GM13976 (cell line): ENCODE measurements around the gene GNPTAB.

Experiments used
- DNase-seq: peaks from one replicate; pipeline ENCODE4 v3.0.0; 2012; ENCODE audit warnings: low spot score
- CTCF ChIP-seq: IDR thresholded peaks from 2 replicates; pipeline ENCODE4 v1.5.1; 2012; ENCODE audit warnings: borderline replicate concordance, mild to moderate bottlenecking; ENCODE audit not compliant: insufficient read depth; ENCODE audit errors: extremely low read depth, missing control alignments, control extremely low read depth
- in situ Hi-C: fragments of 300-500 bp; cut with MboI; formaldehyde crosslinking; loops from one replicate; pipeline ENCODE4 v1.12.0; 2022; ENCODE audit warnings: low sequenced_read_pairs, mixed read lengths, inconsistent platforms; ENCODE audit not compliant: unreplicated experiment

GNPTAB gene

GRCh38 chr12:101750152-101750551 lies 80.6 kb downstream of the GNPTAB start:
- in situ Hi-C loops: loop anchor here (25.0 kb wide), 1 partner anchor 338 kb away; the partner anchor contains the start of gene ARL1
- no peak for DNase-seq

GRCh38 chr12:101749657-101750056 lies 81.1 kb downstream of the GNPTAB start:
- in situ Hi-C loops: loop anchor here (25.0 kb wide), 1 partner anchor 337 kb away; the partner anchor contains the start of gene ARL1
- TF ChIP-seq CTCF: no peak
- no peak for DNase-seq

More at GRCh38 chr12:101750152-101750551, 80.6 kb downstream of the GNPTAB start:
- TF ChIP-seq CTCF: no peak

DNA sequence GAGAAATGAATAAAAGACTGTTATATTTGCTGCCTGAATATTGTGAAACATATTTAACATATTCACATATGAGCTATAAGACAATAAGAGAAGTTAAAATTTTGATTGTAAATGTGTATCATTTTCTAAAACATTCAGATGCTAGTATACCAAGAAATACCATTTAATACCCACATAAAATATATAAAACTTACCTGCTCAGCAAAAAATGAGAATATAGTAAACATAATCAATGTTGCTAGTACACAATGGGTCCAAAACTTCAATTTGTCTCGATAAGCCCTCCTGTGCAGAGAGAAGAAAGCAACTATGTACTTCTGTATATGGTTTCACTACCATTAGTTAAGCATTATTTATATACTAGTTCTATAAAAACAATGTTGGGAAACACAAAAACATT lies 81.9 kb downstream of the GNPTAB start:
- DNase-seq: no peak
- in situ Hi-C loops: no loop called here
- TF ChIP-seq CTCF: no peak

DNA sequence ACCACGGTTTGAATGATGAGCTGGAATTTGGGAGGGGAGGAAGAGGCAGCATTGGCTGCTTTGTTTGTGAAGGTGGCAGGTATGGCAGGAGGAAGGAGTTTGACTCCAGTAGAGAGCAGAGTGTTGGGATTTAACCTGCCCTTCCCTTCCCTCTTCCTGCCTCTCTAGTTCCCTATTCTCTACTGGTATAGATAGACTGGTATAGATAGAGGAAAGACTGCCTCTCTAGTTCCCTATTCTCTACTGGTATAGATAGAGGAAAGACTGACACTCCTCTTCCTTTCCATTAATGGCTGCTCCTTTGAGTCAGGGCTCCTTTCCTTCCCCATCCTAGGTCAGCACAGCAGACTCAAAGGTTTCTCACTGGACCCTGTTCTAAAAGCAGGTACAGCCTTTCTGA lies 83.1 kb downstream of the GNPTAB start:
- no peak for DNase-seq
- in situ Hi-C loops: no loop called here

DNA sequence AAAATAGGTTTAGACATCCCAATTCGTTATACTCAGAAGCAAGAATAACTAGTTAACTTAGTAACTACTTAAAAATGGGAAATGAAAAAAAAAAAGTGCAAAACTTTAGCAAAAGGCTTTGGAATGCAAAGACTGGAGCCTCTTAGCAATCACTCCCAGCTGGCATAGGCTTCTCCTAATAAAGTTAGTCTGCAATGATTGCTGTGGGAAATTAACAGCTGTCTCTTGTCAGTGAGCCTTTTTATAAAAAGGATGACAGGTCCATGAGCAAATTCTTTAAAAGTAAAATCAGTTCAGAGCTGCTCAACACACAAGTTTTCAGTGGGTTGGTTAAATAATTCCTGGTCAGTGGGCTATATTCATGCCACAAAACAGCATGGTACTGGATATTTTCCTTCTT lies 84.1 kb downstream of the GNPTAB start:
- in situ Hi-C loops: no loop called here
- TF ChIP-seq CTCF: no peak
- DNase-seq: no peak

More for the DNA sequence above, 83.1 kb downstream of the GNPTAB start:
- TF ChIP-seq CTCF: no peak

- DNase-seq: no peak
- in situ Hi-C loops: no loop called here
- TF ChIP-seq CTCF: no peak
Observed at GRCh38 chr12:101746196-101746595, 84.6 kb downstream of the GNPTAB start.

DNA sequence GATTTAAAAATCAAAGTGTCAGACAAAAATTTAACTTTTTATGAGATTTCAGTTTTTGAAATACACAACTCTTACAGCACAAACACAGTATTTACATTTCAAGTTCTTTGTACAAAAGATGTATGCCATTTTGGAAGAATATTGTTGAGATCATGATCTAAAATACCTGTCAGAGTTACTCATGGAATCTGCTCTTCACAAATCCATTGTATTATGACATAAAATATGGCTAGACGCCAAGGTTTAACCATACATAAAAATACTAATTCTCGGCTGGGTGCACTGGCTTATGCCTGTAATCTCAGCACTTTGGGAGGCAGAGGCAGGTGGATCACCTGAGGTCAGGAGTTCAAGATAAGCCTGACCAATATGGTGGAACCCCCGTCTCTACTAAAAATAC lies 85.3 kb downstream of the GNPTAB start:
- TF ChIP-seq CTCF: no peak
- DNase-seq: no peak
- in situ Hi-C loops: no loop called here
